Hepatocyte (in vitro differentiated cells): Measurements from ENCODE around the gene C9orf40.

Experiments
- EZH2 ChIP-seq: fragments of 200-600 bp; sonication (generic); IDR thresholded peaks from 2 replicates; pipeline ENCODE4 v1.6.1; 2016; ENCODE audit warnings: antibody characterized with exemption, mild to moderate bottlenecking, borderline replicate concordance
- EZH2phosphoT487 ChIP-seq: fragments of 200-600 bp; sonication (generic); IDR thresholded peaks from one replicate; pipeline ENCODE4 v1.6.1; 2018; ENCODE audit warnings: antibody characterized with exemption, mild to moderate bottlenecking, low read depth, moderate library complexity; ENCODE audit not compliant: unreplicated experiment, severe bottlenecking
- TF ChIP-seq, protein P1 (sequence below): fragments of 200-600 bp; sonication (generic); IDR thresholded peaks from 2 replicates; pipeline ENCODE4 v1.5.1; 2016; ENCODE audit warnings: antibody characterized with exemption, mild to moderate bottlenecking; ENCODE audit not compliant: poor library complexity

DNA sequence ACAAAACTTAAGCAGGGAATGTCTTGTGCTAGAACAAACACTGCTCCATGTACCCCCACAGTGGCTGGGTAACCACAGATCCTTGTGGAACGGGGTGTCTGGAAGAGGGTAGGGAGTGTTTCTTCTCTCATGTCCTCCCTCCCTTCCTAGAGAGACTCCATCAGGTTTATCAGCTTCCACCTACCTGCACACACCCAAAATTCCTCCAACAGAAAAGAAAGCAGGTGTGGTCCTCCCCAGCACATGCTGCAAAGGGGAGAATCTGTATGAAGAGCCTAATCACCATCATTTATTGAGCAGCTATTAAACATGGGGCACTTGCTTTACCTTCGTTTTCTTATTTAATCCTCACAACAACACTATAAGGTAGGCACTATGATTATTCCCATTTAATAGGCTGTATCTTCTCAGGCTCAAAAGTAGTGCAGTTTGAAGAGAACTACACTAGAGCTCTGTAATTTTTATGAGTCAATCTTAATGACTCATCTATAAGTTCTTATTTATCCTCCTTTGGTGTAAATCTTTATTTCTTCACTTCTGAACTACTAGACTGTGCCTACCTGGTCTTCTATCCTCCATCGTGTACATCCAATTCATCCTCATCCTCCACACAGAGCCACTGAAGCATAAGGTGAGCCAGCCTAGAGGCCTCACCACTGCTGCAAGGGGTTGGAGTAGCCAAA is 31.6 kb downstream of the C9orf40 start:
- TF ChIP-seq, protein P1, sequence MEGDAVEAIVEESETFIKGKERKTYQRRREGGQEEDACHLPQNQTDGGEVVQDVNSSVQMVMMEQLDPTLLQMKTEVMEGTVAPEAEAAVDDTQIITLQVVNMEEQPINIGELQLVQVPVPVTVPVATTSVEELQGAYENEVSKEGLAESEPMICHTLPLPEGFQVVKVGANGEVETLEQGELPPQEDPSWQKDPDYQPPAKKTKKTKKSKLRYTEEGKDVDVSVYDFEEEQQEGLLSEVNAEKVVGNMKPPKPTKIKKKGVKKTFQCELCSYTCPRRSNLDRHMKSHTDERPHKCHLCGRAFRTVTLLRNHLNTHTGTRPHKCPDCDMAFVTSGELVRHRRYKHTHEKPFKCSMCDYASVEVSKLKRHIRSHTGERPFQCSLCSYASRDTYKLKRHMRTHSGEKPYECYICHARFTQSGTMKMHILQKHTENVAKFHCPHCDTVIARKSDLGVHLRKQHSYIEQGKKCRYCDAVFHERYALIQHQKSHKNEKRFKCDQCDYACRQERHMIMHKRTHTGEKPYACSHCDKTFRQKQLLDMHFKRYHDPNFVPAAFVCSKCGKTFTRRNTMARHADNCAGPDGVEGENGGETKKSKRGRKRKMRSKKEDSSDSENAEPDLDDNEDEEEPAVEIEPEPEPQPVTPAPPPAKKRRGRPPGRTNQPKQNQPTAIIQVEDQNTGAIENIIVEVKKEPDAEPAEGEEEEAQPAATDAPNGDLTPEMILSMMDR = no peak
- no peak for TF ChIP-seq EZH2
- TF ChIP-seq EZH2phosphoT487 = no peak
